ENCODE measurements around the gene BEST4.

GRCh38 chr1:44784094-44785028 lies 3.6 kb downstream of the BEST4 start:
- TF ChIP-seq EZH2 (IDR thresholded peaks at IDR 0.05; ENCODE audit: low read length, unreplicated experiment): no peak
- TF ChIP-seq EZH2phosphoT487 (IDR thresholded peaks at IDR 0.05; ENCODE audit: borderline replicate concordance, low read length): no peak
- no peak for TF ChIP-seq CTCF (conservative IDR thresholded peaks at IDR 0.05; ENCODE audit: low read depth, low read length)
